Fibroblast of lung (primary cell): Measurements from ENCODE around the gene STRBP. TPM values are rescaled to one million over a fixed set of nuclear protein-coding genes. Genes with fewer than 3 reads are reported as not detected.

Source experiments
- DNase-seq, 2 donors: peaks; one replicate each; pipeline versions ENCODE4 v3.0.0 to v3.0.0-alpha.2; 2010; ENCODE audit warnings: low read depth in 2 of 2
- H2AFZ ChIP-seq: 2 replicates; pipeline ENCODE4 v1.5.1; 2012; ENCODE audit warnings: low read length, control low read depth, inconsistent platforms
- H3K27ac ChIP-seq: 2 replicates; pipeline ENCODE4 v1.5.1; 2011; ENCODE audit warnings: low read length, control low read depth; ENCODE audit not compliant: insufficient read depth
- H3K27me3 ChIP-seq: 2 replicates; pipeline ENCODE4 v1.5.1; 2011; ENCODE audit warnings: mild to moderate bottlenecking, low read length; ENCODE audit not compliant: control insufficient read depth, insufficient read depth
- H3K36me3 ChIP-seq: 2 replicates; pipeline ENCODE4 v1.5.1; 2011; ENCODE audit warnings: low read length; ENCODE audit not compliant: control insufficient read depth, insufficient read depth
- H3K4me1 ChIP-seq: 2 replicates; pipeline ENCODE4 v1.5.1; 2011; ENCODE audit warnings: low read length; ENCODE audit not compliant: control insufficient read depth, insufficient read depth; ENCODE audit errors: extremely low read depth
- H3K4me2 ChIP-seq: 2 replicates; pipeline ENCODE4 v1.5.1; 2011; ENCODE audit warnings: low read length, control low read depth; ENCODE audit not compliant: insufficient read depth; ENCODE audit errors: extremely low read depth
- H3K4me3 ChIP-seq, 4 experiments: fragments of 200-600 bp in 1 of 4; sonication (generic) in 1 of 4; replicated peaks in 1 of 4; 2 replicates each; pipeline ENCODE4 v1.5.1; 2011 to 2016; ENCODE audit warnings: low read length in 4 of 4, low read depth in 3 of 4, mild to moderate bottlenecking in 3 of 4, control low read depth in 2 of 4, inconsistent platforms in 1 of 4, mixed read lengths in 1 of 4; ENCODE audit not compliant: insufficient read depth in 1 of 4; ENCODE audit errors: control extremely low read depth in 1 of 4
- H3K79me2 ChIP-seq: 2 replicates; pipeline ENCODE4 v1.5.1; 2012; ENCODE audit warnings: mild to moderate bottlenecking, low read length, inconsistent platforms; ENCODE audit not compliant: control insufficient read depth, insufficient read depth
- H3K9ac ChIP-seq: 2 replicates; pipeline ENCODE4 v1.5.1; 2011; ENCODE audit warnings: mild to moderate bottlenecking, low read length, control low read depth; ENCODE audit not compliant: insufficient read depth
- H3K9me3 ChIP-seq: 2 replicates; pipeline ENCODE4 v1.5.1; 2012; ENCODE audit warnings: low read depth, low read length; ENCODE audit not compliant: control insufficient read depth, insufficient read depth
- H4K20me1 ChIP-seq: 2 replicates; pipeline ENCODE4 v1.5.1; 2011; ENCODE audit warnings: low read length; ENCODE audit not compliant: control insufficient read depth, insufficient read depth; ENCODE audit errors: extremely low read depth
- CTCF ChIP-seq, 2 donors: IDR thresholded peaks in 1 of 2; conservative IDR thresholded peaks in 1 of 2; 1 replicate in 1 of 2; 2 replicates in 1 of 2; pipeline ENCODE4 v1.5.1; 2011 to 2012; ENCODE audit warnings: low read length in 2 of 2, control low read depth in 1 of 2, inconsistent platforms in 1 of 2, low read depth in 1 of 2, mild to moderate bottlenecking in 1 of 2
- EZH2 ChIP-seq: IDR thresholded peaks from 2 replicates; pipeline ENCODE4 v1.5.1; 2012; ENCODE audit warnings: low read length, control low read depth, mild to moderate bottlenecking; ENCODE audit errors: missing control alignments
- polyA plus RNA-seq, 2 donors: library from polyadenylated mRNA; depleted of rRNA in 1 of 2; stranded (reverse) in 1 of 2; unstranded in 1 of 2; fragments of >200 nt; gene quantifications; 2 replicates each; pipeline ENCODE4 v1.2.1, GENCODE V29; 2011 to 2012; ENCODE audit warnings: missing spikeins in 1 of 2
- total RNA-seq: library from RNA; depleted of rRNA; stranded (reverse); fragments of >200 nt; gene quantifications from 2 replicates; pipeline ENCODE4 v1.2.1, GENCODE V29; 2014

The STRBP gene
- total and polyA plus RNA-seq, 2 donors (not counting 1 experiment from before 2014, with no cell fraction given): 3.3 to 5.9 TPM

GRCh38 chr9:123091459-123091858, 176.9 kb downstream of the STRBP start:
- no peak overlapping the region for H3K4me2 ChIP-seq
- H3K9ac ChIP-seq: no peak overlapping the region
- TF ChIP-seq EZH2 (no peak), CTCF (conservative IDR thresholded peaks at IDR 0.05 in 1 of 2, IDR thresholded peaks at IDR 0.05 in 1 of 2; ENCODE audit: low read depth in 1 of 2, low read length in 2 of 2) (peak in 1 of 2 donors; percentile 26)
- H4K20me1 ChIP-seq: no peaks in the 10 kb centered on the region
- H2AFZ ChIP-seq: no peak overlapping the region
- DNase-seq: no peak
- no peaks in the 10 kb centered on the region for H3K9me3 ChIP-seq
- H3K36me3 ChIP-seq: peaks cover 5% of the 10 kb centered on the region
- H3K27ac ChIP-seq: no peak overlapping the region
- no peaks in the 10 kb centered on the region for H3K27me3 ChIP-seq
- no peaks in the 10 kb centered on the region for H3K79me2 ChIP-seq
- no peak overlapping the region for H3K4me3 ChIP-seq
- H3K4me1 ChIP-seq: no peaks in the 10 kb centered on the region

- H4K20me1 ChIP-seq: no peaks in the 10 kb centered on the region
- TF ChIP-seq CTCF (conservative IDR thresholded peaks at IDR 0.05 in 1 of 2, IDR thresholded peaks at IDR 0.05 in 1 of 2; ENCODE audit: low read depth in 1 of 2, low read length in 2 of 2) (no peak), EZH2 (no peak)
- no peak overlapping the region for H3K4me3 ChIP-seq
- no peak overlapping the region for H3K9ac ChIP-seq
- no peak overlapping the region for H3K4me2 ChIP-seq
- H3K27ac ChIP-seq: no peak overlapping the region
- H3K27me3 ChIP-seq: no peaks in the 10 kb centered on the region
- no peak for DNase-seq
- H2AFZ ChIP-seq: no peak overlapping the region
- peaks cover 4% of the 10 kb centered on the region for H3K36me3 ChIP-seq
- no peaks in the 10 kb centered on the region for H3K4me1 ChIP-seq
- no peaks in the 10 kb centered on the region for H3K79me2 ChIP-seq
- H3K9me3 ChIP-seq: no peaks in the 10 kb centered on the region
Measured at GRCh38 chr9:123090956-123091355, 177.4 kb downstream of the STRBP start.

GRCh38 chr9:123090198-123090896, 178.0 kb downstream of the STRBP start:
- no peak overlapping the region for H3K27ac ChIP-seq
- DNase-seq: peak in 1 of 2 donors; percentile 82
- no peak overlapping the region for H3K4me3 ChIP-seq
- H2AFZ ChIP-seq: no peak overlapping the region
- H3K4me2 ChIP-seq: no peak overlapping the region
- H3K9me3 ChIP-seq: no peaks in the 10 kb centered on the region
- H3K79me2 ChIP-seq: no peaks in the 10 kb centered on the region
- H3K9ac ChIP-seq: no peak overlapping the region
- TF ChIP-seq EZH2 (no peak), CTCF (conservative IDR thresholded peaks at IDR 0.05 in 1 of 2, IDR thresholded peaks at IDR 0.05 in 1 of 2; ENCODE audit: low read depth in 1 of 2, low read length in 2 of 2) (no peak)
- H3K36me3 ChIP-seq: peaks cover 4% of the 10 kb centered on the region
- no peaks in the 10 kb centered on the region for H3K4me1 ChIP-seq
- no peaks in the 10 kb centered on the region for H3K27me3 ChIP-seq
- H4K20me1 ChIP-seq: no peaks in the 10 kb centered on the region
